A673 (cell line): Measurements from ENCODE around the gene SOX5. TPM values are rescaled to one million over a fixed set of nuclear protein-coding genes. Genes with fewer than 3 reads are reported as not detected.

Source experiments
- BruUV-seq: library from RNA; stranded (reverse); fragments of 400-500 nt; replicated peaks from 2 replicates; lab custom pipeline; 2021; lab: Mats Ljungman, UMichigan
- CTCF ChIA-PET: fragments of 300-600 bp; sonication (Branson Sonifier 250); formaldehyde crosslinking; loops from one replicate; lab custom pipeline; 2022; ENCODE audit warnings: antibody characterized with exemption; lab: Charles Lee
- POLR2A ChIA-PET: fragments of 300-600 bp; sonication (Branson Sonifier 250); formaldehyde crosslinking; loops from one replicate; lab custom pipeline; 2022; ENCODE audit warnings: antibody characterized with exemption; ENCODE audit not compliant: low non-redundant PET; lab: Charles Lee
- DNase-seq: peaks from one replicate; pipeline ENCODE4 v3.0.0-alpha.2; 2015; ENCODE audit warnings: low spot score
- H3K27ac ChIP-seq: fragments of 200-600 bp; sonication (generic); 2 replicates; pipeline ENCODE4 v1.5.1; 2016; ENCODE audit warnings: mixed run types, low read depth, mild to moderate bottlenecking, mixed read lengths, antibody characterized with exemption, low read length; ENCODE audit not compliant: poor library complexity, severe bottlenecking
- H3K27me3 ChIP-seq: fragments of 200-600 bp; sonication (generic); replicated peaks from 2 replicates; pipeline ENCODE4 v1.6.1; 2017; ENCODE audit warnings: mixed run types, low read depth, mild to moderate bottlenecking, mixed read lengths, antibody characterized with exemption, low read length; ENCODE audit not compliant: insufficient read depth, poor library complexity
- H3K36me3 ChIP-seq: fragments of 200-600 bp; sonication (generic); 2 replicates; pipeline ENCODE4 v1.6.1; 2016; ENCODE audit warnings: mixed run types, mild to moderate bottlenecking, mixed read lengths, antibody characterized with exemption, low read length; ENCODE audit not compliant: insufficient read depth, poor library complexity, severe bottlenecking
- H3K4me1 ChIP-seq: fragments of 200-600 bp; sonication (generic); 2 replicates; pipeline ENCODE4 v1.6.1; 2017; ENCODE audit warnings: mixed run types, mild to moderate bottlenecking, mixed read lengths, antibody characterized with exemption, low read length; ENCODE audit not compliant: insufficient read depth, poor library complexity, severe bottlenecking
- H3K4me3 ChIP-seq: fragments of 200-600 bp; sonication (generic); 2 replicates; pipeline ENCODE4 v1.5.1; 2016; ENCODE audit warnings: low read depth, mixed run types, mild to moderate bottlenecking, mixed read lengths, low read length; ENCODE audit not compliant: poor library complexity, severe bottlenecking
- H3K9me3 ChIP-seq: fragments of 200-600 bp; sonication (generic); 2 replicates; pipeline ENCODE4 v1.6.1; 2016; ENCODE audit warnings: mixed run types, low read depth, mild to moderate bottlenecking, mixed read lengths, antibody characterized with exemption, low read length; ENCODE audit not compliant: poor library complexity, severe bottlenecking
- EZH2 ChIP-seq: fragments of 200-600 bp; sonication (generic); IDR thresholded peaks from 2 replicates; pipeline ENCODE4 v1.6.1; 2017; ENCODE audit warnings: borderline replicate concordance, low read depth, mild to moderate bottlenecking, mixed read lengths, antibody characterized with exemption, low read length; ENCODE audit not compliant: poor library complexity, severe bottlenecking
- intact Hi-C: fragments of 100-400 bp; cut with micrococcal nuclease; formaldehyde crosslinking; loops from one replicate; pipeline ENCODE4 v1.10.0; 2022; ENCODE audit not compliant: unreplicated experiment
- total RNA-seq: library from RNA; stranded (reverse); gene quantifications from 2 replicates; pipeline ENCODE4 v1.2.3, GENCODE V29; 2021
- TF ChIP-seq, protein P1 (sequence below): fragments of 300-800, 200-600 bp; sonication (generic); conservative IDR thresholded peaks from 2 replicates; pipeline ENCODE4 v1.5.1; 2017; ENCODE audit warnings: low read depth, mild to moderate bottlenecking, antibody characterized with exemption, low read length, moderate library complexity, mixed read lengths

SOX5 gene
- total RNA-seq, 1 experiment from 2014 or later = 11.9 TPM

DNA sequence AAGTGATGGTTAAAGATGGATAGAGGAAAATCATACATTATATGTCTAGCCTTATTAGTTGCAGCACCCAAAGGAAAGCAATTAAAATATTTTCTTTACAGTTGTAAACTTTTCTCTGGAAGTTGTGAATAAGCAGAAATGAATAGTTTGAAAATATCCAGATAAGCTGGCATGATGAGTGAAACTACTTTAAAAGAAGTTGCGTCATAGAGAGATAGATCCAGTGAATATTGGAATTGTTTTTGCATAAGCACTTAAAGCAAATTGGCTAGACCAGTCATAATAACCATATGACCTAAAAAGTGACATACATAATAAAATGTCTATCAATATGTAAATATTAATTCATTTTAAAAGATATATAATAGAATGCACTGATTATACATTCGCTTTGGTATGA lies 132.1 kb downstream of the SOX5 start:
- no peak overlapping the region for H3K4me3 ChIP-seq
- no peak overlapping the region for H3K27ac ChIP-seq
- DNase-seq = no peak
- BruUV-seq = no TSS peak
- ChIA-PET POLR2A (no interaction called here), CTCF (no interaction called here)
- no peaks in the 10 kb centered on the region for H3K27me3 ChIP-seq
- H3K9me3 ChIP-seq = no peaks in the 10 kb centered on the region
- TF ChIP-seq EZH2 = no peak
- TF ChIP-seq, protein P1, sequence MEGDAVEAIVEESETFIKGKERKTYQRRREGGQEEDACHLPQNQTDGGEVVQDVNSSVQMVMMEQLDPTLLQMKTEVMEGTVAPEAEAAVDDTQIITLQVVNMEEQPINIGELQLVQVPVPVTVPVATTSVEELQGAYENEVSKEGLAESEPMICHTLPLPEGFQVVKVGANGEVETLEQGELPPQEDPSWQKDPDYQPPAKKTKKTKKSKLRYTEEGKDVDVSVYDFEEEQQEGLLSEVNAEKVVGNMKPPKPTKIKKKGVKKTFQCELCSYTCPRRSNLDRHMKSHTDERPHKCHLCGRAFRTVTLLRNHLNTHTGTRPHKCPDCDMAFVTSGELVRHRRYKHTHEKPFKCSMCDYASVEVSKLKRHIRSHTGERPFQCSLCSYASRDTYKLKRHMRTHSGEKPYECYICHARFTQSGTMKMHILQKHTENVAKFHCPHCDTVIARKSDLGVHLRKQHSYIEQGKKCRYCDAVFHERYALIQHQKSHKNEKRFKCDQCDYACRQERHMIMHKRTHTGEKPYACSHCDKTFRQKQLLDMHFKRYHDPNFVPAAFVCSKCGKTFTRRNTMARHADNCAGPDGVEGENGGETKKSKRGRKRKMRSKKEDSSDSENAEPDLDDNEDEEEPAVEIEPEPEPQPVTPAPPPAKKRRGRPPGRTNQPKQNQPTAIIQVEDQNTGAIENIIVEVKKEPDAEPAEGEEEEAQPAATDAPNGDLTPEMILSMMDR = no peak
- intact Hi-C loops = no loop called here
- no peaks in the 10 kb centered on the region for H3K4me1 ChIP-seq
- H3K36me3 ChIP-seq = no peaks in the 10 kb centered on the region

DNA sequence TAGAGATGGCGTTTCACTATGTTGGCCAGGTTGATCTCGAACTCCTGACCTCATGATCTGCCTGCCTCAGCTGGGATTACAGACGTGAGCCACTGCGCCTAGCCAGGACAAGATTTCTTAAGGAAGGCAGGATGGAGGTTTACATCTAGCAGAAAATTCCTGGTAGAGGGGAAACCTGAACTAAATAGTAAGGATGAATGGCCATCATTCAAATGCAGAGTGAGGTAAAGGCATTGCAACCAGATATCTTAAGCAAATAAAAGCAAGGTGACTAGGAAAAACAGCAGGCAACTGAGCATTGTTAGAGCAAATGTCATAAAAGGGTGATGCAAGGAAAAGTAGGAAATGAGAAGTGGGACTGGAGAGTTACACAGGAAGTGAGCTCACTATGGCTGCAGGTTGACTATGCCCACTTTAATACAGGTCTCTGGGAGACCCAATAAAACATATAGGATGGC lies 133.0 kb downstream of the SOX5 start:
- no TSS peak for BruUV-seq
- POLR2A ChIA-PET = interaction anchor here (0.6 kb wide), 1 partner anchor 97 kb away, joined by 20 read pairs; no protein-coding TSS in a partner anchor
- no peak for DNase-seq

DNA sequence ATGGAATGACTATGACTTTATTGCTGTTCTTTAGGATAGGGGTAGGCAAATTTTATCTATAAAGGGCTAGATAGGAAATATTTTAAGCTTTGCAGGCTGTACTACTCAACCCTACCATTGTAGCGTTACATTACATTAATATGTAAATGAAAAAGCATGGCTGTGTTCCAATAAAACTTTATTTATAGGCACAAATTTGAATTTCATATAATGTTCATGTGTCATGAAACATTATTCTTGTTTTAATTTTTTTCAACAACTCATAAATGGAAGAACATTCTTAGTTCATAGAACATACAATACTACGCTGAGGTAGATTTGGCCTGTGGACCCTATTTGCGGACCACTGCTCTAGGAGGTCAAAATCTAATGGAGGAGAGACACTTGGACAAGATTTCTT lies 133.7 kb downstream of the SOX5 start:
- no peaks in the 10 kb centered on the region for H3K4me1 ChIP-seq
- no peak overlapping the region for H3K4me3 ChIP-seq
- no TSS peak for BruUV-seq
- ChIA-PET POLR2A (no interaction called here), CTCF (no interaction called here)
- DNase-seq = no peak
- no peaks in the 10 kb centered on the region for H3K27me3 ChIP-seq
- no peaks in the 10 kb centered on the region for H3K9me3 ChIP-seq
- no peaks in the 10 kb centered on the region for H3K36me3 ChIP-seq
- intact Hi-C loops = no loop called here
- no peak overlapping the region for H3K27ac ChIP-seq
- no peak for TF ChIP-seq EZH2
- TF ChIP-seq, protein P1 = no peak

More for the DNA sequence above, 133.0 kb downstream of the SOX5 start:
- TF ChIP-seq, protein P1 = no peak
- TF ChIP-seq EZH2 = no peak
- no peak overlapping the region for H3K27ac ChIP-seq
- no peaks in the 10 kb centered on the region for H3K36me3 ChIP-seq
- H3K27me3 ChIP-seq = no peaks in the 10 kb centered on the region
- intact Hi-C loops = no loop called here
- H3K4me1 ChIP-seq = no peaks in the 10 kb centered on the region
- H3K9me3 ChIP-seq = no peaks in the 10 kb centered on the region
- CTCF ChIA-PET = no interaction called here
- no peak overlapping the region for H3K4me3 ChIP-seq
